ENCODE data around the gene UBR2. TPM values are rescaled to one million over a fixed set of nuclear protein-coding genes. Genes with fewer than 3 reads are reported as not detected.
"Not testable (repeated sequence)": the region's sequence is repeated elsewhere in the genome, so short reads cannot be mapped to it uniquely, and the experiment has no call there.

UBR2 gene
- total RNA-seq, 1 donor from 2014 or later, result 40.8 TPM

- CTCF ChIA-PET, result interaction anchor here (0.7 kb wide), 1 partner anchor 198 kb away, joined by 3 read pairs; no protein-coding TSS in a partner anchor
- no peak overlapping the region for H3K4me3 Mint-ChIP-seq
Measured at GRCh38 chr6:42702200-42702599, 138.4 kb downstream of the UBR2 start.

GRCh38 chr6:42702786-42703185 is 139.0 kb downstream of the UBR2 start:
- intact Hi-C loops (cut with micrococcal nuclease), result not testable (repeated sequence)

More at GRCh38 chr6:42702200-42702599, 138.4 kb downstream of the UBR2 start:
- intact Hi-C loops (cut with micrococcal nuclease), result no loop called here
- Mint-ChIP-seq H3K4me1 (no peaks in the 10 kb centered on the region), H3K27ac (no peak overlapping the region), H3K27me3 (no peaks in the 10 kb centered on the region), H3K36me3 (ENCODE audit: low read depth) (no peaks in the 10 kb centered on the region), H3K9me3 (no peaks in the 10 kb centered on the region)
- TF ChIP-seq CTCF (IDR thresholded peaks at IDR 0.05), result no peak
- no peak for ATAC-seq (ENCODE audit: low read depth)
- POLR2A ChIA-PET, result interaction anchor here (0.6 to 1.0 kb wide), 2 partner anchors 9 to 189 kb away, joined by 3 to 7 read pairs; a partner anchor contains a TSS
- no peak for DNase-seq

GRCh38 chr6:42704251-42704936 is 140.6 kb downstream of the UBR2 start:
- no peaks in the 10 kb centered on the region for H3K9me3 Mint-ChIP-seq
- H3K27ac Mint-ChIP-seq, result no peak overlapping the region
- DNase-seq (no peak), ATAC-seq (ENCODE audit: low read depth) (no peak)
- POLR2A ChIA-PET, result no interaction called here
- H3K36me3 Mint-ChIP-seq (ENCODE audit: low read depth), result no peaks in the 10 kb centered on the region
- no peaks in the 10 kb centered on the region for H3K4me1 Mint-ChIP-seq
- intact Hi-C loops (cut with micrococcal nuclease), result no loop called here
- H3K4me3 Mint-ChIP-seq, result no peak overlapping the region
- TF ChIP-seq CTCF (IDR thresholded peaks at IDR 0.05), result no peak
- CTCF ChIA-PET, result interaction anchor here (1.0 kb wide), 1 partner anchor 22 kb away, joined by 4 read pairs; no protein-coding TSS in a partner anchor
- no peaks in the 10 kb centered on the region for H3K27me3 Mint-ChIP-seq

More at GRCh38 chr6:42702786-42703185, 139.0 kb downstream of the UBR2 start:
- H3K4me3 Mint-ChIP-seq; POLR2A ChIA-PET; H3K27ac Mint-ChIP-seq; H3K4me1 Mint-ChIP-seq; H3K27me3 Mint-ChIP-seq; ATAC-seq (ENCODE audit: low read depth); H3K9me3 Mint-ChIP-seq; DNase-seq; CTCF ChIA-PET; H3K36me3 Mint-ChIP-seq (ENCODE audit: low read depth): not testable (repeated sequence)

GRCh38 chr6:42704937-42705374 is 141.1 kb downstream of the UBR2 start:
- ChIA-PET POLR2A (no interaction called here), CTCF (interaction anchor here (1.0 kb wide), 1 partner anchor 21 kb away, joined by 4 read pairs; no protein-coding TSS in a partner anchor)
- ATAC-seq (ENCODE audit: low read depth), result no peak
- Mint-ChIP-seq H3K27me3 (no peaks in the 10 kb centered on the region), H3K9me3 (no peaks in the 10 kb centered on the region), H3K4me1 (no peaks in the 10 kb centered on the region), H3K27ac (no peak overlapping the region), H3K4me3 (no peak overlapping the region), H3K36me3 (ENCODE audit: low read depth) (no peaks in the 10 kb centered on the region)
- no peak for TF ChIP-seq CTCF (IDR thresholded peaks at IDR 0.05)
- no peak for DNase-seq
- intact Hi-C loops (cut with micrococcal nuclease), result no loop called here

- TF ChIP-seq CTCF (IDR thresholded peaks at IDR 0.05), result no peak
- CTCF ChIA-PET, result no interaction called here
- intact Hi-C loops (cut with micrococcal nuclease), result no loop called here
- Mint-ChIP-seq H3K36me3 (ENCODE audit: low read depth) (no peaks in the 10 kb centered on the region), H3K27ac (no peak overlapping the region), H3K4me3 (no peak overlapping the region), H3K9me3 (no peaks in the 10 kb centered on the region), H3K27me3 (no peaks in the 10 kb centered on the region), H3K4me1 (no peaks in the 10 kb centered on the region)
- POLR2A ChIA-PET, result no interaction called here
- no peak for ATAC-seq (ENCODE audit: low read depth)
- no peak for DNase-seq
Measured at GRCh38 chr6:42707595-42707994, 143.8 kb downstream of the UBR2 start.

Measured in activated B cell treated with CpG ODN at 0.5 μM for 24 hours (primary cell).